GM23248 (cell line): ENCODE results near the gene OR2A25. TPM values are rescaled to one million over a fixed set of nuclear protein-coding genes. Genes with fewer than 3 reads are reported as not detected.

Source experiments
- DNase-seq: peaks from one replicate; pipeline ENCODE4 v3.0.0-alpha.2; 2015
- H2AFZ ChIP-seq: fragments of 200-600 bp; sonication (generic); 2 replicates; pipeline ENCODE4 v1.6.1; 2016; ENCODE audit warnings: antibody characterized with exemption
- H3F3A ChIP-seq: fragments of 200-600 bp; sonication (generic); 2 replicates; pipeline ENCODE4 v1.6.1; 2016; ENCODE audit warnings: mild to moderate bottlenecking, antibody characterized with exemption, mixed run types; ENCODE audit not compliant: insufficient read depth
- H3K27ac ChIP-seq: fragments of 200-600 bp; sonication (generic); 2 replicates; pipeline ENCODE4 v1.5.1; 2016; ENCODE audit warnings: mild to moderate bottlenecking
- H3K27me3 ChIP-seq: fragments of 200-600 bp; sonication (generic); replicated peaks from 2 replicates; pipeline ENCODE4 v1.6.1; 2016; ENCODE audit warnings: mild to moderate bottlenecking; ENCODE audit not compliant: insufficient read depth
- H3K36me3 ChIP-seq: fragments of 200-600 bp; sonication (generic); 2 replicates; pipeline ENCODE4 v1.6.1; 2016; ENCODE audit warnings: low read depth, mild to moderate bottlenecking
- H3K4me1 ChIP-seq: fragments of 200-600 bp; sonication (generic); 2 replicates; pipeline ENCODE4 v1.6.1; 2016; ENCODE audit warnings: mild to moderate bottlenecking; ENCODE audit not compliant: insufficient read depth
- H3K4me2 ChIP-seq: fragments of 200-600 bp; sonication (generic); one replicate; pipeline ENCODE4 v1.6.1; 2016; ENCODE audit warnings: mild to moderate bottlenecking; ENCODE audit not compliant: unreplicated experiment
- H3K4me3 ChIP-seq: fragments of 200-600 bp; sonication (generic); 2 replicates; pipeline ENCODE4 v1.5.1; 2016; ENCODE audit warnings: mild to moderate bottlenecking
- H3K79me2 ChIP-seq: fragments of 200-600 bp; sonication (generic); 2 replicates; pipeline ENCODE4 v1.6.1; 2016; ENCODE audit warnings: mild to moderate bottlenecking; ENCODE audit not compliant: insufficient read depth
- H3K9ac ChIP-seq: fragments of 200-600 bp; sonication (generic); 2 replicates; pipeline ENCODE4 v1.6.1; 2016; ENCODE audit warnings: mild to moderate bottlenecking
- H3K9me2 ChIP-seq: fragments of 200-600 bp; sonication (generic); 2 replicates; pipeline ENCODE4 v1.6.1; 2016; ENCODE audit warnings: mixed run types, mild to moderate bottlenecking, moderate library complexity; ENCODE audit not compliant: insufficient read depth
- H3K9me3 ChIP-seq: fragments of 200-600 bp; sonication (generic); one replicate; pipeline ENCODE4 v1.6.1; 2017; ENCODE audit warnings: low read depth
- H4K20me1 ChIP-seq: fragments of 200-600 bp; sonication (generic); 2 replicates; pipeline ENCODE4 v1.6.0; 2016; ENCODE audit not compliant: insufficient read depth
- EZH2 ChIP-seq: fragments of 200-600 bp; sonication (generic); IDR thresholded peaks from 2 replicates; pipeline ENCODE4 v1.6.1; 2018; ENCODE audit warnings: antibody characterized with exemption, mild to moderate bottlenecking; ENCODE audit not compliant: insufficient read depth, poor library complexity, severe bottlenecking
- EZH2phosphoT487 ChIP-seq: fragments of 200-600 bp; sonication (generic); IDR thresholded peaks from 2 replicates; pipeline ENCODE4 v1.6.1; 2018; ENCODE audit warnings: antibody characterized with exemption, moderate library complexity, mild to moderate bottlenecking, low read depth; ENCODE audit not compliant: insufficient read depth
- WGBS, 2 experiments: methylation state at CpG; one replicate each; pipeline ENCODE4 v1.1.6; 2015 to 2017; ENCODE audit warnings: low lambda C conversion rate in 2 of 2, low coverage in 1 of 2; ENCODE audit errors: missing lambda C conversion rate in 2 of 2; 5-methylcytosine and 5-hydroxymethylcytosine counted together
- in situ Hi-C: fragments of 300-500 bp; cut with MboI; formaldehyde crosslinking; loops from 2 replicates; pipeline ENCODE4 v1.15.0; 2020
- polyA plus RNA-seq: library from polyadenylated mRNA; unstranded; fragments of >200 nt; fragmentation: Nextera tagmentation; extraction: Ambion mirVana; gene quantifications from 2 replicates; pipeline ENCODE4 v1.2.1, GENCODE V29; 2016
- total RNA-seq: library from RNA; depleted of rRNA; stranded (reverse); fragments of >200 nt; shearing (Covaris generic); gene quantifications from 2 replicates; pipeline ENCODE4 v1.2.3, GENCODE V29; 2014

OR2A25 gene
- total and polyA plus RNA-seq, 2 experiments from 2014 or later, result not detected

- whole genome bisulfite sequencing, 2 experiments, result 81 to 92% methylated on average over 3 of the region's 3 CpGs
- Histone ChIP-seq H2AFZ (no peak overlapping the region), H3K4me2 (no peak overlapping the region), H3K36me3 (no peaks in the 10 kb centered on the region), H4K20me1 (no peaks in the 10 kb centered on the region), H3K79me2 (no peaks in the 10 kb centered on the region), H3K4me3 (no peak overlapping the region), H3K9me2 (no peaks in the 10 kb centered on the region), H3K27me3 (no peaks in the 10 kb centered on the region), H3K9me3 (no peaks in the 10 kb centered on the region), H3K4me1 (no peaks in the 10 kb centered on the region), H3K27ac (no peak overlapping the region), H3F3A (no peaks in the 10 kb centered on the region), H3K9ac (no peak overlapping the region)
- in situ Hi-C loops, result no loop called here
- DNase-seq, result no peak
- no peak for TF ChIP-seq EZH2
- TF ChIP-seq EZH2phosphoT487, result no peak
Observed at GRCh38 chr7:144028547-144028946, 41.1 kb upstream of the OR2A25 start.

- H3K9me2 ChIP-seq, result no peaks in the 10 kb centered on the region
- H3K36me3 ChIP-seq, result no peaks in the 10 kb centered on the region
- no peaks in the 10 kb centered on the region for H3K27me3 ChIP-seq
- no peaks in the 10 kb centered on the region for H3K9me3 ChIP-seq
- no peak for DNase-seq
- no peak for TF ChIP-seq EZH2phosphoT487
- TF ChIP-seq EZH2, result no peak
- H3K4me3 ChIP-seq, result no peak overlapping the region
- in situ Hi-C loops, result no loop called here
- H3K4me2 ChIP-seq, result no peak overlapping the region
- no peaks in the 10 kb centered on the region for H3K4me1 ChIP-seq
- no peak overlapping the region for H3K27ac ChIP-seq
- WGBS, 2 experiments, result 58% methylated on average over 5 of the region's 5 CpGs
- no peak overlapping the region for H2AFZ ChIP-seq
- no peak overlapping the region for H3K9ac ChIP-seq
- no peaks in the 10 kb centered on the region for H4K20me1 ChIP-seq
- H3K79me2 ChIP-seq, result no peaks in the 10 kb centered on the region
- H3F3A ChIP-seq, result no peaks in the 10 kb centered on the region
Observed at GRCh38 chr7:144032516-144032915, 37.1 kb upstream of the OR2A25 start.

- no peaks in the 10 kb centered on the region for H3K79me2 ChIP-seq
- in situ Hi-C loops, result no loop called here
- H3K9ac ChIP-seq, result no peak overlapping the region
- no peaks in the 10 kb centered on the region for H3F3A ChIP-seq
- H3K36me3 ChIP-seq, result no peaks in the 10 kb centered on the region
- H2AFZ ChIP-seq, result no peak overlapping the region
- TF ChIP-seq EZH2, result no peak
- TF ChIP-seq EZH2phosphoT487, result no peak
- no peak overlapping the region for H3K4me2 ChIP-seq
- no peaks in the 10 kb centered on the region for H3K4me1 ChIP-seq
- no peaks in the 10 kb centered on the region for H3K9me3 ChIP-seq
- no peaks in the 10 kb centered on the region for H3K27me3 ChIP-seq
- H3K27ac ChIP-seq, result no peak overlapping the region
- no peaks in the 10 kb centered on the region for H3K9me2 ChIP-seq
- 32 to 44% methylated on average over 1 of the region's 1 CpG for WGBS, 2 experiments
- no peaks in the 10 kb centered on the region for H4K20me1 ChIP-seq
- DNase-seq, result no peak
- no peak overlapping the region for H3K4me3 ChIP-seq
Observed at GRCh38 chr7:144032985-144033709, 36.5 kb upstream of the OR2A25 start.

GRCh38 chr7:144035385-144035784, 34.2 kb upstream of the OR2A25 start:
- Histone ChIP-seq H3K36me3 (no peaks in the 10 kb centered on the region), H4K20me1 (no peaks in the 10 kb centered on the region), H3K27ac (no peak overlapping the region), H3K4me1 (no peaks in the 10 kb centered on the region), H3K9me2 (no peaks in the 10 kb centered on the region), H2AFZ (no peak overlapping the region), H3K27me3 (no peaks in the 10 kb centered on the region), H3F3A (no peaks in the 10 kb centered on the region), H3K9me3 (no peaks in the 10 kb centered on the region), H3K4me3 (no peak overlapping the region), H3K79me2 (no peaks in the 10 kb centered on the region), H3K9ac (no peak overlapping the region), H3K4me2 (no peak overlapping the region)
- DNase-seq, result no peak
- TF ChIP-seq EZH2phosphoT487 (no peak), EZH2 (no peak)
- in situ Hi-C loops, result no loop called here
